Large intestine (tissue), 3 donors: ENCODE results near the gene STYXL2. TPM values are rescaled to one million over a fixed set of nuclear protein-coding genes. Genes with fewer than 3 reads are reported as not detected.

Experiments
- DNase-seq, 2 donors: peaks; one replicate each; pipeline versions ENCODE4 v3.0.0 to v3.0.0-alpha.2; 2013
- H3K27ac ChIP-seq: one replicate; pipeline ENCODE4 v1.5.1; 2013; ENCODE audit warnings: low read length
- H3K27me3 ChIP-seq: 2 replicates; pipeline ENCODE4 v1.6.1; 2013; ENCODE audit warnings: low read length; ENCODE audit not compliant: control insufficient read depth, insufficient read depth
- H3K36me3 ChIP-seq: 2 replicates; pipeline ENCODE4 v1.6.1; 2013; ENCODE audit warnings: low read length; ENCODE audit not compliant: control insufficient read depth, insufficient read depth
- H3K4me1 ChIP-seq: one replicate; pipeline ENCODE4 v1.6.1; 2013; ENCODE audit warnings: low read length; ENCODE audit not compliant: control insufficient read depth, insufficient read depth
- H3K4me3 ChIP-seq: one replicate; pipeline ENCODE4 v1.5.1; 2013; ENCODE audit warnings: low read length
- H3K9me3 ChIP-seq: one replicate; pipeline ENCODE4 v1.6.1; 2013; ENCODE audit warnings: mild to moderate bottlenecking, low read depth, low read length, moderate library complexity; ENCODE audit not compliant: control insufficient read depth
- WGBS: methylation state at CpG from one replicate; pipeline ENCODE4 v1.1.5; 2013; ENCODE audit warnings: low lambda C conversion rate; ENCODE audit not compliant: insufficient coverage; 5-methylcytosine and 5-hydroxymethylcytosine counted together
- polyA plus RNA-seq: library from polyadenylated mRNA; unstranded; fragments of 120-200 nt; gene quantifications from one replicate; pipeline ENCODE4 v1.2.1, GENCODE V29; 2013

Gene STYXL2
- polyA plus RNA-seq, 1 donor, result 0.40 TPM

DNA sequence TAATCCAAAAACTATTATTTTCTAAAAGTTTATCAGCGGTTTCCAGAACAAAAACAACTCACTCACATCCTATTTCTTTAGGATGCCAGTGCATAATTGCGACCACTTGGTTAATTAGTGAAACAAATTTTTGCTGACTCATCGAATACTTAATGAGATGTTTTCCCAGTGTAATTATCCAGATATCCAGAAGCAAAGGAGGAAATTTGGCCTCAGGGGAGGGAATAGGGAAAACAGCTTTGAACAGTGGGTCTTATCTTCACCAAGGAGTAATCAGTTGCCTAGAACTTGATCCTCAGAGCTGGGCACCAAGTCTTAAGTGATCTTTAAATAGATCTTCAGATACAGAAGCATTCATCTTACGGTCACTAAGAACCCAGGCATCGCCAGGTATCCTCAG lies 24.3 kb downstream of the STYXL2 start:
- Histone ChIP-seq H3K9me3 (no peaks in the 10 kb centered on the region), H3K36me3 (no peaks in the 10 kb centered on the region), H3K27ac (no peak overlapping the region), H3K4me1 (peaks cover 5% of the 10 kb centered on the region), H3K4me3 (no peak overlapping the region), H3K27me3 (no peaks in the 10 kb centered on the region)
- no peak for DNase-seq
- WGBS, result 100% methylated on average over 1 of the region's 5 CpGs

DNA sequence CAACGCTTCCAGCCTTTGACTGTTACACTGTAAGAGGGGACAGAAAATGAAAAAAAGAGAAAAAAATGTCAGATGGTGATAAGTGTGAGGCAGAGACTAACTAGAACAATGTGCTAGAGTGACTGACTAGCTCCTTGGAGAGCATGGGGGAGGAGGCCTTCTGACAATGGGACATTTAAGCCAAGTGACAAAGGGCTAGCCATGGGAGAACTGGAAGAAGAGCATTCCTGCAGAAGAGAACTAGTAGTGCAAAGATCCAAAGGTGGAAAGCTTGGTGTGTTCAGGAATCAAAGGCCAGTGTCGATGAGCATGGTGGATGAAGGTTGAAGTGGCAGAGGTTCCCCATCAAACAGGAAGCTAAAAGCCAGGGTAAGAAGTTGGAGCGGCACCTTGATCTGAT lies 25.8 kb downstream of the STYXL2 start:
- no peak for DNase-seq
- Histone ChIP-seq H3K36me3 (no peaks in the 10 kb centered on the region), H3K9me3 (no peaks in the 10 kb centered on the region), H3K4me3 (no peak overlapping the region), H3K27me3 (no peaks in the 10 kb centered on the region), H3K4me1 (peaks cover 5% of the 10 kb centered on the region), H3K27ac (no peak overlapping the region)
- WGBS, result no CpG with 5 or more reads among the region's 3 CpGs

DNA sequence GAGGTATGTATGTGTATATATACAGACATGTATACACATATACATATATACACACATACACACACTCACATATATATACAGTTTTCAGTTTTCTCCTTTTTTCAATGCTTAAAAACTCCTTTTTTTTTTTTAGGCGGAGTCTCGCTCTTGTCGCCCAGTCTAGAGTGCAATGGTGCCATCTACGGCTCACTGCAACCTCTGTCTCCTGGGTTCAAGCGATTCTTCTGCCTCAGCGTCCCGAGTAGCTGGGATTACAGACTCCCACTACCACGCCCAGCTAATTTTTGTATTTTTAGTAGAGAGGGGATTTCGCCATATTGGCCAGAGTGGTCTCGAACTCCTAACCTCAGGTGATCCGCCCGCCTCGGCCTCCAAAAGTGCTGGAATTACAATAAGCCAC lies 27.0 kb downstream of the STYXL2 start:
- Histone ChIP-seq H3K9me3 (no peaks in the 10 kb centered on the region), H3K27me3 (no peaks in the 10 kb centered on the region), H3K36me3 (no peaks in the 10 kb centered on the region), H3K4me1 (peaks cover 5% of the 10 kb centered on the region), H3K4me3 (peak overlapping the region; percentile 54), H3K27ac (no peak overlapping the region)
- DNase-seq, result no peak
- WGBS, result 80% methylated on average over 1 of the region's 13 CpGs

DNA sequence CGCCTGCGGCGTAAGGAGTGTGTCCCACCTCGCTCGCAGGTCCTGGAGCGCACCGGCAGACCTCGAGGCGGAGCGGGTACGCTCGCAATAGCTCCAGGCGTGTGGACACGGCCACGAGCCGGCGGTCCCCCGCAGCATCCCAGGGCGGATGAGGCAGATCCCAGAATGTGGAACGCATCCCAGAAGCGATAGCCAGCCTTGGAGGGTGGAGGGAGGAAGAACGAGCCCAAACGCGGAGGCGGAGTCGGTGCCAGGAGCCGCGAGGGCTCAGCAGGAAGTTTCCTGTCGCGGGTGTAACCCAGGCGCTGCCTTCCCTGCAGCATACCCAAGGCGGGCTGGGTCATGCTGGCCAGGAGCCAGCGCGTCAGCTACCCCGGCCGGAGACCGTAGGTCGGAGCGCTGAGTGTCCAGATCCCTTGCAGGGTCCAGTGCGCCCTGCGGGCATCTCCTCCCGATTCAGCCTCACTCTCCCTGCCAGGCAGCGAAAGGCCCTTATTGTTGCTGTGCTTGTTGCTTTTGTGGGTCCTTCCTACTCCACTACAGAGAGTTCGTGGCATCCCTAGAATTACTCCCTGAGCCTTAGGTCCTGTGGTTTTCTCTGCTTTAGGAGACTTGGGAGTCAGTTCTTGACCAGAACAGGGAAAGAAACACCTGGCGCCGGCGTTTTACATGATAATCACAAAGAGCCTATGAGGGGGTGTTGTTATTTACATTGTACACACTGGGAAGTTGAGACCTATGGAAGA lies 27.7 kb downstream of the STYXL2 start:
- Histone ChIP-seq H3K4me1 (peaks cover 5% of the 10 kb centered on the region), H3K4me3 (peak overlapping the region; percentile 54), H3K9me3 (no peaks in the 10 kb centered on the region), H3K27ac (no peak overlapping the region), H3K27me3 (no peaks in the 10 kb centered on the region), H3K36me3 (no peaks in the 10 kb centered on the region)
- DNase-seq, result peak; percentile 61 to 84
- WGBS, result no CpG with 5 or more reads among the region's 47 CpGs

DNA sequence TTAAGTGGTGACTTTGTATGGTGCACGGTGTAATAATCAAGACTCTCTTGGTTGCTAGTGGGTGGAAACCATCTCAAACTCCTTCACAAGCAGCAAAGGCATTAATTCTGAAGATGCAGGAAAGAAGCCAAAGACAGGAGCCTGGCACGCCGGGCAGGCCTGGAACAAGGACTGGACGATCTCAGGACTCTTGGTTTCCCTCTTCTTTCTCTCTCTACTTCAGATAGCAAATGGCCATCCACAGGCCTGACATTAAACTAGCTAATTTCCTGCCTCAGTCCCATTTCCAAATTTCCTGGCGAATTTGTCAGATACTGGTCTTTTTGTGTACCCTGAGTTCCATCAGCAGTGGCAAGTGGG lies 28.2 kb downstream of the STYXL2 start:
- no peak overlapping the region for H3K4me3 ChIP-seq
- no CpG with 5 or more reads among the region's 5 CpGs for WGBS
- no peaks in the 10 kb centered on the region for H3K9me3 ChIP-seq
- peaks cover 5% of the 10 kb centered on the region for H3K4me1 ChIP-seq
- no peak overlapping the region for H3K27ac ChIP-seq
- H3K36me3 ChIP-seq, result no peaks in the 10 kb centered on the region
- H3K27me3 ChIP-seq, result no peaks in the 10 kb centered on the region
- no peak for DNase-seq

DNA sequence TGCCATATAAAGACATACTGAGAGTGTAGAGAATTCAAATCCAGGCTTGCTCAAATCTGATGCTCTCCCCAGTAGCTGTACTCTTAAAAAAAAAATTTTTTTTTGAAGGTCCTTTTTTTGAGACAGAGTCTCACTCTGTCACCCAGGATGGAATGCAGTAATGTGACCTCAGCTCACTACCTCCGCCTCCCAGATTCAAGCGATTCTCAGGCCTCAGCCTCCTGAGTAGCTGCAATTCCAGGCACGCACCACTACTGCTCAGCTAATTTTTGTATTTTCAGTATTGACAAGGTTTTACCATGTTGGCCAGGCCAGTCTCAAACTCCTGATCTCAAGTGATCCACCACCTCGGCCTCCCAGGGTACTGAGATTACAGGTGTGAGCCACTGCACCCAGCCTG lies 28.7 kb downstream of the STYXL2 start:
- Histone ChIP-seq H3K27ac (no peak overlapping the region), H3K27me3 (no peaks in the 10 kb centered on the region), H3K36me3 (no peaks in the 10 kb centered on the region), H3K4me3 (no peak overlapping the region), H3K9me3 (no peaks in the 10 kb centered on the region), H3K4me1 (peaks cover 5% of the 10 kb centered on the region)
- WGBS, result no CpG with 5 or more reads among the region's 4 CpGs
- no peak for DNase-seq

DNA sequence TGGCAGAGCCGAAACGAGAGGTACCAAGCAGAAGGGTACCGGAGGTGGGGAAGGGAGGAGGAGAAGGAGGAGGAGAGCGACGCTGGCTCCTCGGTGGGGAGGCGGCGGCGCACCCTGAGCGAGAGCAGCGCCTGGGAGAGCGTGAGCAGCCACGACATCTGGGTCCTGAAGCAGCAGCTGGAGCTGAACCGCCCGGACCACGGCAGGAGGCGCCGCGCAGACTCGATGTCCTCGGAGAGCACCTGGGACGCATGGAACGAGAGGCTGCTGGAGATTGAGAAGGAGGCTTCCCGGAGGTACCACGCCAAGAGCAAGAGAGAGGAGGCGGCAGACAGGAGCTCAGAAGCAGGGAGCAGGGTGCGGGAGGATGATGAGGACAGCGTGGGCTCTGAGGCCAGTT lies 32.4 kb downstream of the STYXL2 start:
- peaks cover under 1% of the 10 kb centered on the region for H3K4me1 ChIP-seq
- H3K36me3 ChIP-seq, result no peaks in the 10 kb centered on the region
- H3K27me3 ChIP-seq, result no peaks in the 10 kb centered on the region
- H3K4me3 ChIP-seq, result no peak overlapping the region
- H3K9me3 ChIP-seq, result no peaks in the 10 kb centered on the region
- no peak overlapping the region for H3K27ac ChIP-seq
- 92% methylated on average over 3 of the region's 28 CpGs for WGBS
- DNase-seq, result no peak

DNA sequence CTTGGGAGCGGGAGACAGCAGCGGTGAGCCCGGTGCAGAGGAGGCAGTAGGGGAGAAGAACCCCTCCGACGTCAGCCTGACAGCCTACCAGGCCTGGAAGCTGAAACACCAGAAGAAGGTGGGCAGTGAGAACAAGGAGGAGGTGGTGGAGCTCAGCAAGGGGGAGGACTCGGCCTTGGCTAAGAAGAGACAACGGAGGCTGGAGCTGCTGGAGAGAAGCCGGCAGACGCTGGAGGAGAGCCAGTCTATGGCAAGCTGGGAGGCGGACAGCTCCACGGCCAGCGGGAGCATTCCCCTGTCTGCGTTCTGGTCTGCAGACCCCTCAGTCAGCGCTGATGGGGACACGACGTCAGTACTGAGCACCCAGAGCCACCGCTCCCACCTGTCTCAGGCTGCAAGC lies 32.9 kb downstream of the STYXL2 start:
- H3K4me3 ChIP-seq, result no peak overlapping the region
- no peaks in the 10 kb centered on the region for H3K27me3 ChIP-seq
- H3K27ac ChIP-seq, result no peak overlapping the region
- no CpG with 5 or more reads among the region's 17 CpGs for WGBS
- no peaks in the 10 kb centered on the region for H3K9me3 ChIP-seq
- H3K4me1 ChIP-seq, result no peaks in the 10 kb centered on the region
- no peak for DNase-seq
- no peaks in the 10 kb centered on the region for H3K36me3 ChIP-seq

DNA sequence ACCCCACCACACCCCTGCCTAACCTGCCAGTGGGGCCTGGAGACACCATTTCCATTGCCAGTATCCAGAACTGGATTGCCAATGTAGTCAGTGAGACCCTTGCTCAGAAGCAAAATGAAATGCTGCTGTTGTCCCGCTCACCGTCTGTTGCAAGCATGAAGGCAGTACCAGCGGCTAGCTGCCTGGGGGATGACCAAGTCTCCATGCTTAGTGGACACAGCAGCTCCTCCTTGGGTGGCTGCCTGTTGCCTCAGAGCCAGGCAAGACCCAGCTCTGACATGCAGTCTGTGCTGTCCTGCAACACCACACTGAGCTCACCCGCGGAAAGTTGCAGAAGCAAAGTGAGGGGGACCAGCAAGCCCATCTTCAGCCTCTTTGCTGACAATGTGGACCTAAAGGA lies 33.4 kb downstream of the STYXL2 start:
- Histone ChIP-seq H3K27ac (no peak overlapping the region), H3K4me3 (no peak overlapping the region), H3K9me3 (no peaks in the 10 kb centered on the region), H3K36me3 (no peaks in the 10 kb centered on the region), H3K27me3 (no peaks in the 10 kb centered on the region), H3K4me1 (no peaks in the 10 kb centered on the region)
- DNase-seq, result no peak
- WGBS, result no CpG with 5 or more reads among the region's 5 CpGs

DNA sequence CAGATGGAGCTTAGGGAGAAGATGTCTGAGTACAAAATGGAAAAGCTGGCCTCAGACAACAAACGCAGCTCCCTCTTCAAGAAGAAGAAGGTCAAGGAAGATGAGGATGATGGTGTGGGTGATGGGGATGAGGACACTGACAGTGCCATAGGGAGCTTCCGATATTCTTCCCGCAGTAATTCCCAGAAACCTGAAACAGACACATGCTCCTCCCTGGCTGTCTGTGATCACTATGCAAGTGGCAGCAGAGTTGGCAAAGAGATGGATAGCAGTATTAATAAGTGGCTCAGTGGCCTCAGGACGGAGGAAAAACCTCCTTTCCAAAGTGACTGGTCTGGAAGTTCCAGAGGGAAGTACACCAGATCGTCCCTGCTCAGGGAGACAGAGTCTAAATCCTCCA lies 33.8 kb downstream of the STYXL2 start:
- WGBS, result no CpG with 5 or more reads among the region's 5 CpGs
- Histone ChIP-seq H3K27ac (no peak overlapping the region), H3K4me1 (no peaks in the 10 kb centered on the region), H3K27me3 (no peaks in the 10 kb centered on the region), H3K36me3 (no peaks in the 10 kb centered on the region), H3K9me3 (no peaks in the 10 kb centered on the region), H3K4me3 (no peak overlapping the region)
- DNase-seq, result no peak
